SK-N-SH (cell line): Measurements from ENCODE around the gene SECTM1. TPM values are rescaled to one million over a fixed set of nuclear protein-coding genes. Genes with fewer than 3 reads are reported as not detected.

Experiments used
- CTCF ChIA-PET: fragments of 300-600, 350-600 bp; formaldehyde crosslinking; extraction: SDS; loops from one replicate; lab custom pipeline; 2021; lab: Yijun Ruan, JAX
- POLR2A ChIA-PET: fragments of 350-600 bp; sonication (Branson Sonifier 250); formaldehyde crosslinking; extraction: SDS; loops from one replicate; lab custom pipeline; 2020; ENCODE audit warnings: antibody characterized with exemption, inconsistent platforms; lab: Yijun Ruan, JAX
- DNase-seq: peaks from one replicate; pipeline ENCODE4 v3.0.0; 2012
- H2AFZ ChIP-seq: fragments of 200-600 bp; sonication (generic); 2 replicates; pipeline ENCODE4 v1.8.1; 2016; ENCODE audit warnings: antibody characterized with exemption, mild to moderate bottlenecking, low read depth
- H3F3A ChIP-seq: fragments of 200-600 bp; sonication (generic); replicated peaks from 2 replicates; pipeline ENCODE3; 2016; ENCODE audit warnings: antibody characterized with exemption, mild to moderate bottlenecking; ENCODE audit not compliant: insufficient read depth
- H3K27ac ChIP-seq, 2 experiments: fragments of 200-500 bp in 1 of 2; fragments of 200-600 bp in 1 of 2; sonication (Bioruptor generic) in 1 of 2; sonication (generic), shearing (Covaris generic) in 1 of 2; 2 replicates each; pipeline versions ENCODE4 v1.5.1 to v1.6.1; 2014 to 2016; ENCODE audit warnings: low read depth in 2 of 2, inconsistent platforms in 1 of 2, low read length in 1 of 2, mild to moderate bottlenecking in 1 of 2, mixed read lengths in 1 of 2
- H3K27me3 ChIP-seq: fragments of 200-600 bp; sonication (generic), shearing (Covaris generic); 2 replicates; pipeline ENCODE4 v1.6.1; 2016; ENCODE audit warnings: mixed run types; ENCODE audit not compliant: insufficient read depth
- H3K36me3 ChIP-seq, 2 experiments: fragments of 200-500 bp in 1 of 2; fragments of 200-600 bp in 1 of 2; sonication (Bioruptor generic) in 1 of 2; sonication (generic) in 1 of 2; replicated peaks in 1 of 2; 2 replicates each; pipeline versions ENCODE3 to v1.5.1; 2014 to 2016; ENCODE audit warnings: low read length in 1 of 2, mild to moderate bottlenecking in 1 of 2; ENCODE audit not compliant: insufficient read depth in 2 of 2, control insufficient read depth in 1 of 2
- H3K4me1 ChIP-seq, 2 experiments: fragments of 200-500 bp in 1 of 2; fragments of 200-600 bp in 1 of 2; sonication (Bioruptor generic) in 1 of 2; sonication (generic), shearing (Covaris generic) in 1 of 2; 2 replicates each; pipeline versions ENCODE4 v1.5.1 to v1.6.1; 2014 to 2016; ENCODE audit warnings: low read depth in 1 of 2, low read length in 1 of 2, mixed run types in 1 of 2; ENCODE audit not compliant: insufficient read depth in 2 of 2, control insufficient read depth in 1 of 2
- H3K4me2 ChIP-seq: fragments of 200-600 bp; sonication (generic), shearing (Covaris generic); 2 replicates; pipeline ENCODE4 v1.6.1; 2017; ENCODE audit warnings: mixed run types
- H3K4me3 ChIP-seq, 2 experiments: fragments of 200-500 bp in 1 of 2; fragments of 200-600 bp in 1 of 2; sonication (Bioruptor generic) in 1 of 2; sonication (generic), shearing (Covaris generic) in 1 of 2; 2 replicates each; pipeline versions ENCODE4 v1.5.1 to v1.8.1; 2014 to 2016; ENCODE audit warnings: low read depth in 2 of 2, inconsistent platforms in 1 of 2, low read length in 1 of 2, mild to moderate bottlenecking in 1 of 2, mixed read lengths in 1 of 2, moderate library complexity in 1 of 2
- H3K79me2 ChIP-seq: fragments of 200-600 bp; sonication (generic); 2 replicates; pipeline ENCODE4 v1.8.1; 2017; ENCODE audit warnings: mild to moderate bottlenecking; ENCODE audit not compliant: insufficient read depth
- H3K9ac ChIP-seq: fragments of 200-600 bp; sonication (generic); 2 replicates; pipeline ENCODE4 v1.6.1; 2017; ENCODE audit warnings: mixed run types
- H3K9me2 ChIP-seq: fragments of 200-600 bp; sonication (generic); 2 replicates; pipeline ENCODE4 v1.6.1; 2017; ENCODE audit warnings: mixed run types
- H3K9me3 ChIP-seq: fragments of 200-600 bp; sonication (generic); 2 replicates; pipeline ENCODE4 v1.6.1; 2017; ENCODE audit warnings: mixed run types, mild to moderate bottlenecking, moderate library complexity
- H4K20me1 ChIP-seq: fragments of 200-600 bp; sonication (generic); 2 replicates; pipeline ENCODE4 v1.6.1; 2017; ENCODE audit warnings: mild to moderate bottlenecking, mixed run types; ENCODE audit not compliant: insufficient read depth
- ELF1 ChIP-seq: IDR thresholded peaks from 2 replicates; pipeline ENCODE4 v1.4.0; 2012
- EZH2phosphoT487 ChIP-seq: fragments of 200-600 bp; sonication (generic); IDR thresholded peaks from 2 replicates; pipeline ENCODE4 v1.6.1; 2017; ENCODE audit warnings: low read depth, mixed run types, mild to moderate bottlenecking, antibody characterized with exemption, moderate library complexity, borderline replicate concordance
- FOXM1 ChIP-seq: IDR thresholded peaks from 2 replicates; pipeline ENCODE4 v1.4.0; 2012; ENCODE audit warnings: low read depth, mild to moderate bottlenecking
- GATA2 ChIP-seq: sonication (generic); formaldehyde crosslinking; IDR thresholded peaks from 2 replicates; pipeline ENCODE4 v1.5.0; 2020; ENCODE audit warnings: mild to moderate bottlenecking, missing genetic modification reagents
- RXRA ChIP-seq: IDR thresholded peaks from 2 replicates; pipeline ENCODE4 v1.4.0; 2012; ENCODE audit warnings: low read depth, mild to moderate bottlenecking, borderline replicate concordance
- SIN3A ChIP-seq: IDR thresholded peaks from 2 replicates; pipeline ENCODE4 v1.6.1; 2012; ENCODE audit warnings: low read depth, mild to moderate bottlenecking, low read length, moderate library complexity, borderline replicate concordance
- TAF1 ChIP-seq: IDR thresholded peaks from 2 replicates; pipeline ENCODE4 v1.6.1; 2012; ENCODE audit warnings: low read depth, mild to moderate bottlenecking, low read length, moderate library complexity, borderline replicate concordance
- TCF12 ChIP-seq: IDR thresholded peaks from 2 replicates; pipeline ENCODE4 v1.4.0; 2012
- TEAD4 ChIP-seq: IDR thresholded peaks from 2 replicates; pipeline ENCODE4 v1.4.0; 2012; ENCODE audit warnings: mild to moderate bottlenecking, borderline replicate concordance; ENCODE audit not compliant: insufficient read depth
- WGBS: methylation state at CpG from one replicate; pipeline ENCODE4 v1.1.6; 2017; ENCODE audit warnings: low lambda C conversion rate; 5-methylcytosine and 5-hydroxymethylcytosine counted together
- polyA plus RNA-seq, 3 experiments: library from polyadenylated mRNA; depleted of rRNA; stranded (reverse); fragments of >200 nt; gene quantifications; 2 replicates each; pipeline ENCODE4 v1.2.3, GENCODE V29; 2012
- TF ChIP-seq, protein P1 (sequence below): IDR thresholded peaks from 2 replicates; pipeline ENCODE4 v1.4.0; 2012; ENCODE audit warnings: low read depth
- TF ChIP-seq, protein P2 (sequence below): fragments of 150-350 bp; IDR thresholded peaks from 2 replicates; pipeline ENCODE4 v1.6.1; 2017; ENCODE audit warnings: antibody characterized with exemption, low read length, low read depth, borderline replicate concordance
- TF ChIP-seq, protein P3 (sequence below): IDR thresholded peaks from 2 replicates; pipeline ENCODE4 v1.6.1; 2012; ENCODE audit warnings: mild to moderate bottlenecking, low read depth, low read length, moderate library complexity

SECTM1 gene
- polyA plus RNA-seq, 1 of the 3 experiments (the other 2 are of a cell fraction): 3.8 TPM

GRCh38 chr17:82318772-82319606 is 14.6 kb downstream of the SECTM1 start:
- Histone ChIP-seq H3K79me2 (no peaks in the 10 kb centered on the region), H3K4me1 (peaks cover 5 to 14% of the 10 kb centered on the region in 2 experiments; a peak in 3 of 4 replicates), H3K27me3 (peaks cover 17% of the 10 kb centered on the region; the same call in 1 of the 2 replicates), H3K27ac (no peak overlapping the region), H3K36me3 (no peaks in the 10 kb centered on the region), H2AFZ (no peak overlapping the region), H3K4me3 (no peak overlapping the region), H3F3A (peaks cover 20% of the 10 kb centered on the region), H3K9me2 (no peaks in the 10 kb centered on the region), H3K9ac (no peak overlapping the region), H3K9me3 (no peaks in the 10 kb centered on the region), H3K4me2 (no peak overlapping the region), H4K20me1 (no peaks in the 10 kb centered on the region)
- WGBS: 91% methylated on average over 76 of the region's 76 CpGs
- ChIA-PET POLR2A (no interaction called here), CTCF (interaction anchor here (3.7 to 9.5 kb wide), 2 partner anchors 17 to 79 kb away, joined by 112 to 184 read pairs; no protein-coding TSS in a partner anchor)
- DNase-seq: no peak
- TF ChIP-seq TCF12 (no peak), RXRA (no peak), TEAD4 (no peak), EZH2phosphoT487 (no peak), SIN3A (no peak), ELF1 (no peak), GATA2 (no peak)
- TF ChIP-seq, protein P1, sequence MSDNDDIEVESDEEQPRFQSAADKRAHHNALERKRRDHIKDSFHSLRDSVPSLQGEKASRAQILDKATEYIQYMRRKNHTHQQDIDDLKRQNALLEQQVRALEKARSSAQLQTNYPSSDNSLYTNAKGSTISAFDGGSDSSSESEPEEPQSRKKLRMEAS: no peak

DNA sequence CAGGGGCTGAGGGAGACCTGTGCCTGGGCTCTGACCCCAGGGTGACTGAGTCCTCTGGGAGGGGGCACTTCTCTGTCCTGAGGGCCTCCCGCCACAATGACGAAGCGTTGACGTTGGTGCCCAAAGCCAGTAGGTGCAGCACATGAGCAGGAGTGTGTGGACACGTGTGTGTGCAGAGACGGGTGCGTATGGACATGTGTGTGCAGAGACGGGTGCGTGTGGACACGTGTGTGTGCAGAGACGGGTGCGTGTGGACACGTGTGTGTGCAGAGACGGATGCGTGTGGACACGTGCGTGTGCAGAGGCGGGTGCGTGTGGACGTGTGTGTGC is 15.4 kb downstream of the SECTM1 start:
- no peaks in the 10 kb centered on the region for H3K79me2 ChIP-seq
- H2AFZ ChIP-seq: no peak overlapping the region
- no peak for TF ChIP-seq FOXM1
- no peak for TF ChIP-seq GATA2
- TF ChIP-seq TAF1: no peak
- TF ChIP-seq TCF12: no peak
- TF ChIP-seq, protein P2, sequence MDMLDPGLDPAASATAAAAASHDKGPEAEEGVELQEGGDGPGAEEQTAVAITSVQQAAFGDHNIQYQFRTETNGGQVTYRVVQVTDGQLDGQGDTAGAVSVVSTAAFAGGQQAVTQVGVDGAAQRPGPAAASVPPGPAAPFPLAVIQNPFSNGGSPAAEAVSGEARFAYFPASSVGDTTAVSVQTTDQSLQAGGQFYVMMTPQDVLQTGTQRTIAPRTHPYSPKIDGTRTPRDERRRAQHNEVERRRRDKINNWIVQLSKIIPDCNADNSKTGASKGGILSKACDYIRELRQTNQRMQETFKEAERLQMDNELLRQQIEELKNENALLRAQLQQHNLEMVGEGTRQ: no peak
- TF ChIP-seq, protein P3, sequence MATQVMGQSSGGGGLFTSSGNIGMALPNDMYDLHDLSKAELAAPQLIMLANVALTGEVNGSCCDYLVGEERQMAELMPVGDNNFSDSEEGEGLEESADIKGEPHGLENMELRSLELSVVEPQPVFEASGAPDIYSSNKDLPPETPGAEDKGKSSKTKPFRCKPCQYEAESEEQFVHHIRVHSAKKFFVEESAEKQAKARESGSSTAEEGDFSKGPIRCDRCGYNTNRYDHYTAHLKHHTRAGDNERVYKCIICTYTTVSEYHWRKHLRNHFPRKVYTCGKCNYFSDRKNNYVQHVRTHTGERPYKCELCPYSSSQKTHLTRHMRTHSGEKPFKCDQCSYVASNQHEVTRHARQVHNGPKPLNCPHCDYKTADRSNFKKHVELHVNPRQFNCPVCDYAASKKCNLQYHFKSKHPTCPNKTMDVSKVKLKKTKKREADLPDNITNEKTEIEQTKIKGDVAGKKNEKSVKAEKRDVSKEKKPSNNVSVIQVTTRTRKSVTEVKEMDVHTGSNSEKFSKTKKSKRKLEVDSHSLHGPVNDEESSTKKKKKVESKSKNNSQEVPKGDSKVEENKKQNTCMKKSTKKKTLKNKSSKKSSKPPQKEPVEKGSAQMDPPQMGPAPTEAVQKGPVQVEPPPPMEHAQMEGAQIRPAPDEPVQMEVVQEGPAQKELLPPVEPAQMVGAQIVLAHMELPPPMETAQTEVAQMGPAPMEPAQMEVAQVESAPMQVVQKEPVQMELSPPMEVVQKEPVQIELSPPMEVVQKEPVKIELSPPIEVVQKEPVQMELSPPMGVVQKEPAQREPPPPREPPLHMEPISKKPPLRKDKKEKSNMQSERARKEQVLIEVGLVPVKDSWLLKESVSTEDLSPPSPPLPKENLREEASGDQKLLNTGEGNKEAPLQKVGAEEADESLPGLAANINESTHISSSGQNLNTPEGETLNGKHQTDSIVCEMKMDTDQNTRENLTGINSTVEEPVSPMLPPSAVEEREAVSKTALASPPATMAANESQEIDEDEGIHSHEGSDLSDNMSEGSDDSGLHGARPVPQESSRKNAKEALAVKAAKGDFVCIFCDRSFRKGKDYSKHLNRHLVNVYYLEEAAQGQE: no peak
- TF ChIP-seq RXRA: no peak
- no peaks in the 10 kb centered on the region for H3K9me2 ChIP-seq
- ChIA-PET CTCF (interaction anchor here (0.5 to 3.0 kb wide), 7 partner anchors 18 to 298 kb away, joined by 3 to 24 read pairs (median 5); no protein-coding TSS in a partner anchor), POLR2A (interaction anchor here (0.5 kb wide), 1 partner anchor 20 kb away, joined by 3 read pairs; no protein-coding TSS in a partner anchor)
- no peak overlapping the region for H3K9ac ChIP-seq
- no peak overlapping the region for H3K27ac ChIP-seq
- H3K4me1 ChIP-seq: peaks cover 5 to 14% of the 10 kb centered on the region in 2 experiments; a peak in 3 of 4 replicates
- WGBS: 94% methylated on average over 20 of the region's 20 CpGs
- H3K4me2 ChIP-seq: no peak overlapping the region
- no peak for DNase-seq
- no peaks in the 10 kb centered on the region for H4K20me1 ChIP-seq
- peaks cover 17% of the 10 kb centered on the region; the same call in 1 of the 2 replicates for H3K27me3 ChIP-seq
- H3F3A ChIP-seq: peaks cover 20% of the 10 kb centered on the region
- H3K36me3 ChIP-seq: no peaks in the 10 kb centered on the region
- H3K4me3 ChIP-seq: no peak overlapping the region
- H3K9me3 ChIP-seq: no peaks in the 10 kb centered on the region
